DOHH2 (cell line): Measurements from ENCODE around the gene PCSK5.

ENCODE experiments used
- H3F3A ChIP-seq: fragments of 200-600 bp; sonication (generic), shearing (Covaris generic); 2 replicates; pipeline ENCODE4 v1.6.0; 2016; ENCODE audit warnings: antibody characterized with exemption, mild to moderate bottlenecking; ENCODE audit not compliant: control insufficient read depth, insufficient read depth
- H3K27ac ChIP-seq: fragments of 200-600 bp; sonication (generic); 2 replicates; pipeline ENCODE4 v1.5.1; 2014; ENCODE audit warnings: low read depth, mild to moderate bottlenecking, low read length, moderate library complexity
- H3K27me3 ChIP-seq: fragments of 200-600 bp; sonication (generic); 2 replicates; pipeline ENCODE4 v1.6.1; 2014; ENCODE audit warnings: mild to moderate bottlenecking, low read length, mixed read lengths; ENCODE audit not compliant: control insufficient read depth
- H3K36me3 ChIP-seq: fragments of 200-600 bp; sonication (generic); 2 replicates; pipeline ENCODE4 v1.6.1; 2014; ENCODE audit warnings: mild to moderate bottlenecking, low read length, moderate library complexity, mixed read lengths; ENCODE audit not compliant: control insufficient read depth
- H3K4me1 ChIP-seq: fragments of 200-600 bp; sonication (generic); 2 replicates; pipeline ENCODE4 v1.6.1; 2014; ENCODE audit warnings: mild to moderate bottlenecking, low read length, mixed read lengths; ENCODE audit not compliant: control insufficient read depth
- H3K4me2 ChIP-seq: fragments of 200-600 bp; sonication (generic); 2 replicates; pipeline ENCODE4 v1.6.0; 2014; ENCODE audit warnings: mild to moderate bottlenecking, low read length, moderate library complexity
- H3K4me3 ChIP-seq: fragments of 200-600 bp; sonication (generic); 2 replicates; pipeline ENCODE4 v1.5.1; 2014; ENCODE audit warnings: mild to moderate bottlenecking, low read length, mixed read lengths
- H3K79me2 ChIP-seq: fragments of 200-600 bp; sonication (generic); 2 replicates; pipeline ENCODE4 v1.6.1; 2014; ENCODE audit warnings: mild to moderate bottlenecking, low read length, mixed read lengths; ENCODE audit not compliant: control insufficient read depth
- H3K9me2 ChIP-seq: fragments of 200-600 bp; sonication (generic); replicated peaks from 2 replicates; pipeline ENCODE4 v1.6.1; 2014; ENCODE audit warnings: mild to moderate bottlenecking, low read length, mixed read lengths; ENCODE audit not compliant: control insufficient read depth
- H3K9me3 ChIP-seq: fragments of 200-600 bp; sonication (generic); 2 replicates; pipeline ENCODE4 v1.6.1; 2014; ENCODE audit warnings: antibody characterized with exemption, low read length, mixed read lengths; ENCODE audit not compliant: control insufficient read depth, insufficient read depth
- H4K20me1 ChIP-seq: fragments of 200-600 bp; sonication (generic); 2 replicates; pipeline ENCODE4 v1.6.0; 2014; ENCODE audit warnings: low read depth, mild to moderate bottlenecking, antibody characterized with exemption, low read length, moderate library complexity; ENCODE audit not compliant: control insufficient read depth, insufficient read depth
- CTCF ChIP-seq: fragments of 200-600 bp; sonication (generic); IDR thresholded peaks from one replicate; pipeline ENCODE4 v1.5.1; 2014; ENCODE audit warnings: antibody characterized with exemption, mild to moderate bottlenecking, low read depth, low read length; ENCODE audit not compliant: poor library complexity, severe bottlenecking
- EZH2phosphoT487 ChIP-seq: fragments of 200-600 bp; sonication (generic); IDR thresholded peaks from 2 replicates; pipeline ENCODE4 v1.6.1; 2017; ENCODE audit warnings: borderline replicate concordance, mild to moderate bottlenecking, antibody characterized with exemption, low read length, moderate library complexity, mixed read lengths

PCSK5 gene

GRCh38 chr9:76013809-76014208, 123.3 kb downstream of the PCSK5 start:
- no peaks in the 10 kb centered on the region; the same call in 1 of the 2 replicates for H4K20me1 ChIP-seq
- H3K27me3 ChIP-seq, result peaks cover 6% of the 10 kb centered on the region; the same call in 1 of the 2 replicates
- no peak overlapping the region for H3K4me3 ChIP-seq
- no peaks in the 10 kb centered on the region for H3K36me3 ChIP-seq
- no peaks in the 10 kb centered on the region for H3K9me3 ChIP-seq
- H3K4me2 ChIP-seq, result no peak overlapping the region
- TF ChIP-seq EZH2phosphoT487 (no peak), CTCF (no peak)
- no peaks in the 10 kb centered on the region for H3K79me2 ChIP-seq
- no peaks in the 10 kb centered on the region for H3F3A ChIP-seq
- no peak overlapping the region for H3K27ac ChIP-seq
- no peaks in the 10 kb centered on the region for H3K9me2 ChIP-seq
- no peaks in the 10 kb centered on the region for H3K4me1 ChIP-seq

GRCh38 chr9:76018235-76018634, 127.8 kb downstream of the PCSK5 start:
- Histone ChIP-seq H3K36me3 (no peaks in the 10 kb centered on the region), H3F3A (no peaks in the 10 kb centered on the region), H3K27ac (no peak overlapping the region), H3K4me1 (no peaks in the 10 kb centered on the region), H3K79me2 (no peaks in the 10 kb centered on the region), H3K9me3 (no peaks in the 10 kb centered on the region), H3K4me3 (no peak overlapping the region), H4K20me1 (no peaks in the 10 kb centered on the region), H3K9me2 (no peaks in the 10 kb centered on the region), H3K4me2 (no peak overlapping the region), H3K27me3 (peaks cover 4% of the 10 kb centered on the region; the same call in 1 of the 2 replicates)
- TF ChIP-seq CTCF (no peak), EZH2phosphoT487 (no peak)

GRCh38 chr9:76018761-76019160, 128.3 kb downstream of the PCSK5 start:
- TF ChIP-seq CTCF (no peak), EZH2phosphoT487 (no peak)
- Histone ChIP-seq H3K4me3 (no peak overlapping the region), H3K4me2 (no peak overlapping the region), H3K9me3 (no peaks in the 10 kb centered on the region), H3K79me2 (no peaks in the 10 kb centered on the region), H3K4me1 (no peaks in the 10 kb centered on the region), H3K27ac (no peak overlapping the region), H3K9me2 (no peaks in the 10 kb centered on the region), H4K20me1 (no peaks in the 10 kb centered on the region), H3K27me3 (no peaks in the 10 kb centered on the region), H3F3A (no peaks in the 10 kb centered on the region), H3K36me3 (no peaks in the 10 kb centered on the region)

- Histone ChIP-seq H3K4me3 (no peak overlapping the region), H3K4me2 (no peak overlapping the region), H3K4me1 (no peaks in the 10 kb centered on the region), H3K9me2 (no peaks in the 10 kb centered on the region), H3K27ac (no peak overlapping the region), H3K79me2 (no peaks in the 10 kb centered on the region), H3K27me3 (no peaks in the 10 kb centered on the region), H3F3A (no peaks in the 10 kb centered on the region), H4K20me1 (no peaks in the 10 kb centered on the region), H3K9me3 (no peaks in the 10 kb centered on the region), H3K36me3 (no peaks in the 10 kb centered on the region)
- TF ChIP-seq CTCF (no peak), EZH2phosphoT487 (no peak)
These were observed 130.2 kb downstream of the PCSK5 start for GRCh38 chr9:76020652-76021051.
